ENCODE data around the gene GMEB2. TPM values are rescaled to one million over a fixed set of nuclear protein-coding genes. Genes with fewer than 3 reads are reported as not detected.

The GMEB2 gene
- total and polyA plus RNA-seq, 8 donors = 4.1 to 10.4 (median 6.1) TPM

DNA sequence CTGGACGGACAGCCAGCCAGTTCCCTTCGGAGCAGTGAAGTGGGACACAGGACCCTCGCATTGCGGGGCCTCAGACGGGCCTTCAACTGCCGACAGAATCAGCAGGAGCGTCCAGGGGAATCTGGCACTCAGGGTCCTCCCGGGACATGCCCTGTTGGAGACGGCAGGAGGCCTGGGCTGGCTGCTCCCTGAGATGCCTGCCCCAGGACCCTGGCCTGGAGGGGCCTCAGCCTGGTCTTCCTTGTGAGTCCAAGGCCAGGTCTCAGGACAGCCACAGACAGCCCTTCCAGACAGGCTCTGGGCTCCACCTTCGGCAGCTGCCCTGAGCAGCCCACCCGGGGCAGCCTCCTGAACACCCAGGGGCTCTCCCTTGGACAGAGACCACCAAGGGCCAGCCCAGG, 38.3 kb downstream of the GMEB2 start:
- Histone ChIP-seq H3K27ac (no peak overlapping the region), H3K36me3 (peaks cover 0 to 18% (median 3%) of the 10 kb centered on the region in 3 donors), H3K27me3 (no peaks in the 10 kb centered on the region), H3K4me3 (no peak overlapping the region), H3K9me3 (no peaks in the 10 kb centered on the region), H3K4me1 (no peaks in the 10 kb centered on the region)
- DNase-seq (peak in 2 of 6 donors; percentile 49 to 74), FAIRE-seq (no peak), ATAC-seq (no peak)
- TF ChIP-seq, protein P1, sequence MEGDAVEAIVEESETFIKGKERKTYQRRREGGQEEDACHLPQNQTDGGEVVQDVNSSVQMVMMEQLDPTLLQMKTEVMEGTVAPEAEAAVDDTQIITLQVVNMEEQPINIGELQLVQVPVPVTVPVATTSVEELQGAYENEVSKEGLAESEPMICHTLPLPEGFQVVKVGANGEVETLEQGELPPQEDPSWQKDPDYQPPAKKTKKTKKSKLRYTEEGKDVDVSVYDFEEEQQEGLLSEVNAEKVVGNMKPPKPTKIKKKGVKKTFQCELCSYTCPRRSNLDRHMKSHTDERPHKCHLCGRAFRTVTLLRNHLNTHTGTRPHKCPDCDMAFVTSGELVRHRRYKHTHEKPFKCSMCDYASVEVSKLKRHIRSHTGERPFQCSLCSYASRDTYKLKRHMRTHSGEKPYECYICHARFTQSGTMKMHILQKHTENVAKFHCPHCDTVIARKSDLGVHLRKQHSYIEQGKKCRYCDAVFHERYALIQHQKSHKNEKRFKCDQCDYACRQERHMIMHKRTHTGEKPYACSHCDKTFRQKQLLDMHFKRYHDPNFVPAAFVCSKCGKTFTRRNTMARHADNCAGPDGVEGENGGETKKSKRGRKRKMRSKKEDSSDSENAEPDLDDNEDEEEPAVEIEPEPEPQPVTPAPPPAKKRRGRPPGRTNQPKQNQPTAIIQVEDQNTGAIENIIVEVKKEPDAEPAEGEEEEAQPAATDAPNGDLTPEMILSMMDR (IDR thresholded peaks at IDR 0.05) = no peak
- intact Hi-C loops (cut with DNase I) = no loop called here
- 92 to 98% methylated on average over 9 to 11 of the region's 11 CpGs for WGBS, 2 donors

DNA sequence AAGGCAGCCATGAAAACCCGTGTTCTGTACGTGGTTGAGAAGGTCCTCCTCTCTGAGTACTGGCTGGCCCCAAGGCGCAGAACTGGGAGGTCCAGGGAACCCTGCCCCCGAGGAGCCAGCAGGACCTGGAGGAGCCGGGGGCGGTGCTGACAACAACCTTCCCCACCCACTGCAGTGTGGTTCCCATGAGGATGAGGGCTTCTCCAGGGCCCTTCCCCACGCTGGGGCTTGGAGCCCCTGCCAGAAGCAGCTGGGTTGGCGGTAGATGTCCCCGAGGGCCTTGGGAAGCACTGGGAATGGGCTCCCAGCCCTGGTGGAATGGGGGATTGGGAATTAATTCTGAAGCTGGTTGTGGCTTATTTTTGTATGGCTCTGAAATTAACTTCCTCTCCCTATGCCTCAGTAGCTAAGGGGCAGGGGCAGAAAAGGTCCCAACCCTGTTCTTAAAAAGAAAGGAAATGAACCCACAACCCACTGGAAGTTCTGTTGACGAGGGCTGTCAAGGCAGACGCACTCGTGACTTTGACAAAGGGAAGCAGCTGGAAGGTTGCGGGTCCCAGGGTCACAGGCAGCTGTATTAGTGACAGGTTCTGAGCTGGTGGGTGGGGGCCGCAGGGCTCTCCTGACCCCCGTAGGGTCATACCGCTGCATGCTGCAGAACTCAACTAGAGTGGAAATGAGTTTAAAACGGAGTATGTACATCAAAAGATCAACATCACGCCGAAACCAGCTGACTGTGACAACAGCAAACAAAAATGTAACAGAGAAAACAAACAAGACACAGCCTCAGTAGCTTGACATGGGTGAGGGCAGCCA, 38.9 kb downstream of the GMEB2 start:
- Histone ChIP-seq H3K27me3 (no peaks in the 10 kb centered on the region), H3K4me1 (no peaks in the 10 kb centered on the region), H3K36me3 (peaks cover 0 to 17% (median 3%) of the 10 kb centered on the region in 3 donors), H3K9me3 (no peaks in the 10 kb centered on the region), H3K27ac (no peak overlapping the region), H3K4me3 (no peak overlapping the region)
- 72 to 76% methylated on average over 19 of the region's 19 CpGs for WGBS, 2 donors
- intact Hi-C loops (cut with DNase I) = no loop called here
- ATAC-seq (peak in 1 of 4 donors; percentile 8), DNase-seq (peak in 2 of 6 donors; percentile 30 to 46), FAIRE-seq (no peak)
- TF ChIP-seq, protein P1 (IDR thresholded peaks at IDR 0.05) = no peak

DNA sequence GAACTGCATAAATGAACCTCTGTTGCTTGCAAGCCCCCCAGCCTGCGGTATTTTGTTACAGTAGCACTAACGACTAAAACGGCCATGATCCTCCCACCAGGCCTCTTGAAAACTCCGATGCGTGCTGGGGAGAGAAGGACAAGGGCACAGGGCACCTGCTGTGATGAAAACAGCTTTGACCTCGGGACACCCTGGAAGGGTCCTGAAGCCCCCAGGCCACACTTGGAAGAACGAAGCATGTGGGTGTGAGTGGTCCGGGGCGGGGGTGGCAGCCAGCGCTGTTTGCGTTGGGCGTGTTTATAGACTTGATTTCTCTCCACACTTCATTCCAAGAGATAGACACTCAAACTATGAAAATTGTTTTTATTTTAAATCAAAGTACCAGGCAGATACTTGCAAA, 39.6 kb downstream of the GMEB2 start:
- H3K4me1 ChIP-seq = no peaks in the 10 kb centered on the region
- H3K27ac ChIP-seq = no peak overlapping the region
- no peaks in the 10 kb centered on the region for H3K9me3 ChIP-seq
- peaks cover 0 to 10% (median under 1%) of the 10 kb centered on the region in 3 donors for H3K36me3 ChIP-seq
- no peaks in the 10 kb centered on the region for H3K27me3 ChIP-seq
- DNase-seq = peak in 1 of 6 donors; percentile 23
- no peak overlapping the region for H3K4me3 ChIP-seq
- ATAC-seq = no peak
- intact Hi-C loops (cut with DNase I) = no loop called here
- 92 to 93% methylated on average over 12 of the region's 12 CpGs for WGBS, 2 donors
- no peak for FAIRE-seq
- TF ChIP-seq, protein P1 (IDR thresholded peaks at IDR 0.05) = no peak

DNA sequence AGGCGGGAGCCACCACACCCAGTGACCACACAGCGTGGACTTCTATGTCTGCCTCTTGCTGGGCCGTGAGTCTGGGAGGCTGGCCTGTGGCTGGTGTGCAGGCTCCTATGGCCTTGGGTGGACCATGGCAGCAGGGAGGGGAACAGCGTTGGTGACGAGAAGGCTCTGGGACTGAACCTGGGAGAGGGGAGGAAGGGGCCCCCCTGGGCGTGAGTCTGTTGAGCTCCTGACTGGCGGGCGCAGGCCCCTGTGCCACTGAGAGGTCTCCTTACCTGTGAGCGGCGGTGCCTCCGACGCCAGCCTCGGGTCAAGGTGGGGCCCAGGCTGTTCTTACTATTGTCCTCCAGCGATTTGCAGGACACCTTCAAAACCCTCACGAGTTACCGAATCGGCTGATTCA, 40.1 kb downstream of the GMEB2 start:
- ATAC-seq (no peak), DNase-seq (peak in 2 of 6 donors; percentile 46 to 48), FAIRE-seq (no peak)
- intact Hi-C loops (cut with DNase I) = no loop called here
- TF ChIP-seq, protein P1 (IDR thresholded peaks at IDR 0.05) = no peak
- Histone ChIP-seq H3K4me3 (no peak overlapping the region), H3K27ac (no peak overlapping the region), H3K9me3 (no peaks in the 10 kb centered on the region), H3K27me3 (no peaks in the 10 kb centered on the region), H3K36me3 (peaks cover 0 to 5% (median 0%) of the 10 kb centered on the region in 3 donors), H3K4me1 (no peaks in the 10 kb centered on the region)
- 88 to 89% methylated on average over 17 of the region's 17 CpGs for WGBS, 2 donors
